Activated T-helper 9 cell treated with anti-CD3 and anti-CD28 coated beads, Interleukin-2, amount 50 U/mL, for 16 hours (primary cell): ENCODE data around the gene C11orf58.

Experiments used
- DNase-seq: peaks from one replicate; pipeline ENCODE4 v3.0.0-alpha.2; 2020; ENCODE audit warnings: low read depth

Gene C11orf58

DNA sequence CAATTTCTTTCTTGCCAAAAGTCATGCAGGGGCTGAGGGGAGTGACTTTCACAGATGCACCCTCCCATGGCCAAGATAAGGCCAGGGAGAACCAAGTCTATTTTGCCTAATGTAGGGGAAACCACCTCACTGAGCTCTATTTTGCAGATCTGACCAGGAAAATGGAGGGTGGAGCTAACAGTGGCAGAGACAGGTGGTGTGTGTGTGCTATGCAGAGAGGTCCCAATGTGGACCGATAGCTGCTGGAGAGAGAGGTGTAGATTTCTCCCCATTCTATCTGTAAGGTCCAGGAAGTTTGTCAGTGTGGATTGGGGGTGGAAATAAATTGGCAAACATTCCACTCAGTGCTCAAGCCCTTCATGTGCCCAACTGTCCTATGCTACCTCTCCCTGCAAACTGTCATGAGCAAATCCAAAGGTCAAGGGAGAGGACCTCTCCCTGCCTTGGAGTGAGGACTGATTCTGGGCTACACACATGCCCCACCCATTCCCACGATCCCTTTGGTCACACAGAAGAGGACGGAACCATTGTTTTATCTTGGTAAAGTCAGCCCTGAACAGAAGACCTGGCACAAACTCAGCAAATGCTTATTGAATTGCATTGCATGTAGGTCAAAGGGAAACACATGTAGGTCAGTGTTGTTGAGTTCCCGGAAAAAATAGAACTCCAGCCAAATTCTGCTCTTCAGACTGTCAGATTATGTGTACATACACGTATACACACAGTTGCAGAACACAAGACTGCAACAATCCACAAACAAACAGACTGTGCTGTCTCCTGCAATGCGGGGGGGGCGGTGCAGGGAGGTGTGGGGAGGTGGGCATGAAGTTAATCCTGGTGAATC, 65.9 kb downstream of the C11orf58 start:
- DNase-seq = no peak

DNA sequence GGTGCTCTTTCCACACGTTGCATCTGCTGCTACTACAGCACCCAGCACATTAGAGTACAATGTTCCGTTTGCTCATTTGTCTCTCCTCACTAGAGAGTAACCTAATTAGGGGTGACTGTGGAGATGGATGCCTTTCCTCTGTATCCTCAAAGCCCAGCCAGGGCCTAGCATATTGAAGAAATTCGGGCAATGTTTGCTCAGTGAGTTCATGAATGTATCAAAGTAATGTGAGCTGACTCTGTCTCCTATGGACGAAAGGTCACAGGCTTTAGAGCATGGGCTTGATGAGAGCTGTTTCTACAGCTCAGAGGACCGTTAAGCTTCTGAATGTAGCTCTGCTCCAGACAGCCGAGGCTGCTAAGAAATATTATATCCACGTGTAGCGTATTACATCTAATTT, 67.5 kb downstream of the C11orf58 start:
- no peak for DNase-seq

DNA sequence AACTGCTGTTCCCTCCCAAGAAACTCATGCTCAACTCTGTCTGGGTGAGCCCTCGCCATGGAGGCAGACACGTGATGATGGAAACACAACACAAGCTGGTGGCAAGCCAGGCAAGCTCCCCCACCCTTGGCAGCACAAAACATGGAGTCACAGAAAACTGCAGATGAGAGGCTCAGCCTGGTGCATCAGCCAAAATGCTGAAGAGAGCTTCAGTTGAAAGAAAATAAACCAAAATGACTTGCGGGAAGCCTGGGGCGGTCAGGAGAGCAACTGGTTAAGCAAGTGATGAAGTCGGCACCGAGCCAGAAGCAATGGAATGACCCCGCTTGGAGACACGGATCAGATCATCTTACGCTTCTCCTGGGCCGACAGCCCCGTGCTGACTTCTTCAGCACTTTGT, 68.3 kb downstream of the C11orf58 start:
- no peak for DNase-seq

DNA sequence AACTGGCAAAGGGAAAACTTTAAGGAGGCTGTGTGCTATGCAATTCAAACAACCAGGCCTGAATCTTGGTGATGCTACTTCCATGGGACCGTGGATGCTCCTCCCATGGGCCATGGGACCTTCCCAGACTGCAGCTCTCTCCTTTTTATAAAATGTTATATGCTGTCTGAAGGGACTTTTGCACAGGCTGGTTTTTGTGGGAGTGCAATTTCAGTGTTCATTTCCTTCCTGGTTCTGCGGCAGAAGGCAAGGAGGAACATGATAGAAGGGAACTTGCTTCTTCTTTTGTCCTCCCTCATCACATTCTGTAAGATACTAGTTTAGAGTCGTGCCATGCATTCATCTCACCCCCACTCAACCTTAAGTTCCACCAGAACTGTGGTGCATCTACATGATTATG, 68.9 kb downstream of the C11orf58 start:
- no peak for DNase-seq
